ENCODE results near the gene TAF4.

GRCh38 chr20:62058941-62059340 is 6.7 kb downstream of the TAF4 start:
- TF ChIP-seq GATA1 (IDR thresholded peaks at IDR 0.05; ENCODE audit: low read depth, low read length) (no peak), POLR2A (IDR thresholded peaks at IDR 0.05; ENCODE audit: low read length) (no peak)
